ENCODE measurements around the gene ZNF276.

GRCh38 chr16:89701425-89702406 lies 19.6 kb upstream of the ZNF276 start, which contains the start of gene SPATA2L:
- TF ChIP-seq EP300 (IDR thresholded peaks at IDR 0.05; ENCODE audit: borderline replicate concordance in 1 of 2, low read depth in 2 of 2, low read length in 2 of 2) (no peak), CTCF (IDR thresholded peaks at IDR 0.05; ENCODE audit: control extremely low read depth in 1 of 3, insufficient read depth in 1 of 3, low read depth in 1 of 3, low read length in 3 of 3) (peak; percentile 12 to 39 (median 22)), YY1 (IDR thresholded peaks at IDR 0.05; ENCODE audit: low read depth, low read length) (no peak), POLR2A (IDR thresholded peaks at IDR 0.05; ENCODE audit: control extremely low read depth in 1 of 2, low read depth in 2 of 2, low read length in 2 of 2) (no peak), KDM1A (IDR thresholded peaks at IDR 0.05; ENCODE audit: borderline replicate concordance, low read length) (no peak), SP2 (IDR thresholded peaks at IDR 0.05; ENCODE audit: low read length) (no peak), POLR2AphosphoS5 (IDR thresholded peaks at IDR 0.05; ENCODE audit: low read depth, low read length) (peak; percentile 43)

All from H1 (cell line).